Esophagus muscularis mucosa (tissue), 3 donors: ENCODE measurements around the gene POU2F1.

Source experiments
- CTCF ChIP-seq, 3 experiments: fragments of 200-600 bp in 2 of 3; fragments of 450-650 bp in 1 of 3; sonication (generic) in 2 of 3; IDR thresholded peaks; one replicate each; pipeline ENCODE4 v1.5.1; 2017 to 2019; ENCODE audit warnings: antibody characterized with exemption in 3 of 3, mild to moderate bottlenecking in 2 of 3, moderate library complexity in 1 of 3
- POLR2A ChIP-seq: fragments of 450-650 bp; IDR thresholded peaks from one replicate; pipeline ENCODE4 v1.6.1; 2017; ENCODE audit warnings: antibody characterized with exemption, moderate library complexity, mild to moderate bottlenecking, low read depth
- POLR2AphosphoS5 ChIP-seq, 2 donors: sonication (generic); formaldehyde crosslinking; IDR thresholded peaks; one replicate each; pipeline ENCODE4 v1.6.1; 2017; ENCODE audit warnings: antibody characterized with exemption in 2 of 2

GRCh38 chr1:167190747-167191237 lies 29.9 kb upstream of the POU2F1 start:
- no peak for TF ChIP-seq CTCF (IDR thresholded peaks at IDR 0.05)
- no peak for TF ChIP-seq POLR2A
- no peak for TF ChIP-seq POLR2AphosphoS5 (IDR thresholded peaks at IDR 0.05)
